Skin epidermis (tissue), 12 donors: ENCODE results near the gene RPA1.
A peak's percentile ranks its signal among the peaks of the same experiment; 100 is the strongest.
"Not testable (repeated sequence)": the region's sequence is repeated elsewhere in the genome, so short reads cannot be mapped to it uniquely, and the experiment has no call there.

Experiments used
- H3K27ac ChIP-seq, 21 experiments: fragments of 200-600 bp; sonication (generic) in 11 of 21; one replicate each; pipeline ENCODE4 v1.5.0; 2020; ENCODE audit warnings: mild to moderate bottlenecking in 3 of 21, inconsistent platforms in 2 of 21, moderate library complexity in 2 of 21
- H3K4me3 ChIP-seq, 7 experiments: fragments of 200-600 bp; sonication (generic) in 2 of 7; one replicate each; pipeline ENCODE4 v1.5.0; 2020; ENCODE audit warnings: inconsistent platforms in 2 of 7, mild to moderate bottlenecking in 2 of 7, moderate library complexity in 1 of 7

Gene RPA1

GRCh38 chr17:1872254-1872653, 42.4 kb downstream of the RPA1 start:
- Histone ChIP-seq H3K4me3 (no peak overlapping the region), H3K27ac (peak overlapping the region in 1 of 21 experiments; percentile 69)

- no peak overlapping the region for H3K4me3 ChIP-seq
- no peak overlapping the region for H3K27ac ChIP-seq
Observed at GRCh38 chr17:1872976-1873375, 43.2 kb downstream of the RPA1 start.

DNA sequence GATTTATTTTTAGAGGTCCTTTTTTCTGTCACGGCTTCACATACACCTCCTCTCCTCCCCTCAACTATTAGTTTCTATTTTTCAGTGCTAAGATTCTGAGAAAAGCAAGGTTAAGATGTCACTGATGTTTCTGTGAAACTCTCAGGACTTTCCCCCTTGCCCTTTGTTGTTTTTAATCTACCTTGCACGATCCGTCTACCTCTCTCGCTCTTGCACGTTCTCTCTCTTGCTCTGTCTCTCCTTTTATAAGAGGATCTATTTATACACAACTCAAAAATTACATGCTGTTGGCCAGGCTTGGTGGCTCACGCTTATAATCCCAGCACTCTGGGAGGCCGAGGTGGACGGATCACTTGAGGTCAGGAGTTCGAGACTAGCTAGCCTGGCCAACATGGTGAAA, 43.6 kb downstream of the RPA1 start:
- H3K27ac ChIP-seq = no peak overlapping the region
- no peak overlapping the region for H3K4me3 ChIP-seq

DNA sequence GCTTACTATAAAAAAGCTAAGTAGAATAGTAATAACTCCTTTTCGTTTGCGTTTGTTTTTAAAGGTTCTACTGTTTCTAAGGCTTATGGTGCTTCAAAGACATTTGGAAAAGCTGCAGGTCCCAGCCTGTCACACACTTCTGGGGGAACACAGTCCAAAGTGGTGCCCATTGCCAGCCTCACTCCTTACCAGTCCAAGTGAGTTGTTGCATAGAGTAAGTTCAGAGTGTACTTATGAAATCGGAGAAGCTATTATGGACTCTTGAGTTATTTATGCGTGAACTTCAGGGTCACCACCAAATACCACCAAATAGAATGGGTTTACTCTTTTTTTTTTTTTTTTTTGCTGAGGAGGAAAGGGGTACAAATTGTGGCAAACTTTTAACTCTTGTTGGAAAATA, 45.8 kb downstream of the RPA1 start:
- Histone ChIP-seq H3K4me3 (no peak overlapping the region), H3K27ac (no peak overlapping the region)

DNA sequence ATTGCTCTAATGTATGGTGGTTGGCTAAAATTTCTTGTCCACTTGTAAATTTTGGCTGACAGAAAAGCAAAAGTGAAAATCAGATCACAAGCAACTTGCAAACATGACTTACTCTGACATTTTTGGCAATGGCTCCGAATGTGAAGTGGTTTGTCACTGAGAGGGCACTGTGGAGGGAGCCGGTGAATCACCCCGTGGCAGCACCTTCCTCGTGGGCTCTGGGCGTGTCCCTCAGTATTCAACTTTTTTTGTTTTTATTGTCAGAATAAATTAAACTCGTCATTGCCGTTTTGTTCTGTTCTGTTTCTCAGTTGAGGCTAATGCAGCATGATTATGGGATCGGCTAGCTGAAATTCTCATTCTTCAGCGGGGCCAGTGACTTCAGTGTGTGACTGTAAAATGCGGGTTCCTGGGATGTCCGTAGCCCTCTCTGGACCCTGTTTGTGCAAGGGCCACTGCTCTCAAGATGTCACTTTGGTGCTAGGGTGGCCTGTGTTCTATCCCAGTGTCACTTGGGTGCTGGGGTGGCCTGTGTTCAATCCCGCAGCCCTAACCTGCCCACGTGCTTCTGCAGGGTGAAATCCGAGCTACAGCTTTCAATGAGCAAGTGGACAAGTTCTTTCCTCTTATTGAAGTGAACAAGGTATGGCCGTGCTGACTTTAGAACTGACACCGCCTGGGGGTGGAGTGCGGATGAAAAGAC, 48.8 kb downstream of the RPA1 start:
- H3K27ac ChIP-seq = no peak overlapping the region

DNA sequence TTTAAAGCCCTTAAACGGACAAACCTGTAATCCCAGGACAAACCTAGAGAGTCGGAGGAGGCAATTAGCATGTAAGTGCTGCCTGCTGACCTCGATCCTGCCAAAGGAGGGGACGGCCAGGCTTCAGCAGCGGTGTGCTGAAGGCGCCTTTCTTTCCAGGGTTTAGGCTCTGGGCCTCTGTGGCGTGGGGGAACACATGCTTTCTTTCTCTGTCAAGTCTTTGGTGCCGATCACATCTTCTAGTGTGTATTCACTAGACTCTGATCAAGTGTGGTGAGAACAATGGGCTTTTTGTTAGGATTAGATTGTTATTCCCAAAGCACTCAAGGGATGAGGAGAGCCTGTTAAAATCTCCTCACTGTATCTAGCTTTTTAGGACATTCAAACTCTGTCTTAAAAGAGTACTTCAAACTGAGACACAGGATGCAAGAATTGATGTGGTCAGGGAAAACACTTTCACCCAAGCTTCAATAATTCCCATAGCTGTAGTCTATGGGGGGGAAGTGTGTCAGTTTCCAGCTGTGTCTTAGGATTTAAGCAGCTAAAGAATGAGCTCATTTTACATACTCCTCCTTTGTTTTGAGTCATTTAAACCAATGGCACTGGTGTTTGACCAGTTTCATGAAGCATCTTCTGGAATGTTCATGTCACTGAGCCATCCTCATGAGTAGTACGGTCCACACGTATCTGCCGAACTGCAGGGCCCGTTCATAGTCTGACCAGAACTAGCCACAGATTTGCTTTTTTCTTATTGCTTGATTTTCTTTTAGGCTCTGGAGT, 51.2 kb downstream of the RPA1 start:
- no peak overlapping the region for H3K4me3 ChIP-seq
- H3K27ac ChIP-seq = no peak overlapping the region

More for the DNA sequence above, 48.8 kb downstream of the RPA1 start:
- H3K4me3 ChIP-seq = no peak overlapping the region

GRCh38 chr17:1882836-1883235, 53.0 kb downstream of the RPA1 start:
- no peak overlapping the region for H3K27ac ChIP-seq

GRCh38 chr17:1883536-1883935, 53.7 kb downstream of the RPA1 start:
- H3K4me3 ChIP-seq = no peak overlapping the region
- no peak overlapping the region for H3K27ac ChIP-seq

More at GRCh38 chr17:1882836-1883235, 53.0 kb downstream of the RPA1 start:
- H3K4me3 ChIP-seq = no peak overlapping the region

DNA sequence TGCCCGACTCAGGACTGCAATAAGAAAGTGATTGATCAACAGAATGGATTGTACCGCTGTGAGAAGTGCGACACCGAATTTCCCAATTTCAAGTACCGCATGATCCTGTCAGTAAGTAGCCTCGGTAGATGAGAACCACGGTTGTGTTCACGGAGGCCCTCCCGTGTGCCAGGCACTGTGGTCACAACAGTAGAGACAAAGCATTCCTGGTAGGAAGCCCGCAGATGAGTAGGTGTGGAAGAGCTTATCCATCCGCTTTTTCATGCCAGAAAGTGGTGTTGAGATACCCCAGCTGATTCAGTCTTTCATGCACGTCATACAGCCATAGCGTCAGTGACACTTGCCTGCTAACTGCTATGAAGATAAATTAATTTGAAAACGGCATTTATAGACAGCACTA, 58.9 kb downstream of the RPA1 start:
- H3K4me3 ChIP-seq = no peak overlapping the region
- no peak overlapping the region for H3K27ac ChIP-seq

DNA sequence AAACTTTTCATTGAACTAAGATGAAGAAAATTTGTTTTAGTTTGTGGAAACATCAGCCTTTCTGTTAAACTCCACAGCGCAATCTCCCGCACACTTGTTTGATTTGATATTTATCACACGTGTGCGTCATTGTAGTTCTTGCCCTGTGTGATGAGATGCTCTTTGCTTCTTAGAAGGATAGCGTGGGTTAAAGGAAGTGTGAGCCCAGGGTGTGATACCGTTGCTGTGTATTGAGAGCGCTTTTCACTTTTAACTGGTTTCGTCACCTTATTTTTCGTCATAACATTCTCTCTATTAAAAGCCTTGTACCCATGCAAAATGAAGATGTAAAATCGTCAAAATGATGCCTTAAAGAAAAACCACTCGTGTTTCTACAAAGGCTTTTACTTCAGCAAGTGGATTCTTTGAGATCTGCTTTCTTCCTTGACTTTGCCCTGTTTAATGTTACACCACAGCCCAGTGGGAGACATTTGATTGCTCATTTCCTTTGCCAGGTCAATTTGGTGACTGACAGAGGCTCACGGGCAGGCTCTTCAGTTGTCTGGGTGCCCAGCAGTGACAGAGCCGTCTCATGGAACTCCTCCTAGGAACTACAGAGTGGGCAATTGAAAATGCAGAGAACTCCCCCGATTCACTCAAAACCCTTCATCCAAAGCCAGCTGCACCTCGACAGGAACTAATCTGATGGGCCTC, 61.1 kb downstream of the RPA1 start:
- no peak overlapping the region for H3K4me3 ChIP-seq

GRCh38 chr17:1894753-1895339, 65.0 kb downstream of the RPA1 start:
- H3K4me3 ChIP-seq = no peak overlapping the region
- no peak overlapping the region for H3K27ac ChIP-seq

More for the DNA sequence above, 61.1 kb downstream of the RPA1 start:
- no peak overlapping the region for H3K27ac ChIP-seq

- H3K4me3 ChIP-seq, H3K27ac ChIP-seq: not testable (repeated sequence)
Observed at GRCh38 chr17:1895479-1895878, 65.7 kb downstream of the RPA1 start.

GRCh38 chr17:1896243-1897104, 66.7 kb downstream of the RPA1 start:
- no peak overlapping the region for H3K4me3 ChIP-seq

GRCh38 chr17:1897105-1897656, 67.4 kb downstream of the RPA1 start:
- H3K4me3 ChIP-seq = no peak overlapping the region
- H3K27ac ChIP-seq = no peak overlapping the region

More at GRCh38 chr17:1896243-1897104, 66.7 kb downstream of the RPA1 start:
- H3K27ac ChIP-seq = no peak overlapping the region

GRCh38 chr17:1898332-1898731, 68.5 kb downstream of the RPA1 start:
- no peak overlapping the region for H3K27ac ChIP-seq
- H3K4me3 ChIP-seq = no peak overlapping the region

GRCh38 chr17:1898872-1899271, 69.1 kb downstream of the RPA1 start:
- Histone ChIP-seq H3K4me3 (no peak overlapping the region), H3K27ac (no peak overlapping the region)

DNA sequence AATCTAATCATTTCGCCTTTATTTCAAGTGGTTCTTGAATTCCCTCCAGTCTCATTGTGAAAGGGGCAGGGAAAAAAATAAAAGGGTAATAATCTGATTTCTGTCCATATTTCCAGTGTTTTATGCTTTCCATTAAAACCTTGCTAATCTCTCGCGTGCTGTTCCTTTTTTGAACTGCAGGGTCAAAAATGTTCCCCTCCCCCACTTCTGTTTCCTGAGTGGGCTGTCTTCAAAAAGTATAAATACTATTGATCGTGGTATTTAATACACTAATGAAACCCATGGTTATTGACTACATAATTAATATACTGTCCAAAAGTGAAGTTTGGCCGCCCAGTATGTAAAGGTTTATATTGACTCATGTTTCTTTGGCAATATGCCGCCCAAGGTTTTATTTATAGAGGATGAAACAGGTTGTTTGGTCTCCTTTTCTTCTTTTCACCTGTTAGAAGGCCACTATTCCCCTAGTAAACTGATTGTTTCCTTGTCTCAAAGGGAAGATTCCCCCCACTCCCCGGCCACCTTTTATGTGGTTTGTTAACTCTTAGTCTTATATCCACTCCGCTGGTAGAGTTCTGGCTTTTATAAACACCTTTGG, 69.7 kb downstream of the RPA1 start:
- Histone ChIP-seq H3K27ac (no peak overlapping the region), H3K4me3 (no peak overlapping the region)

- Histone ChIP-seq H3K4me3 (no peak overlapping the region), H3K27ac (no peak overlapping the region)
Observed at GRCh38 chr17:1904273-1905182, 74.7 kb downstream of the RPA1 start.
